K562 (cell line): ENCODE measurements around the gene IQCN. TPM values are rescaled to one million over a fixed set of nuclear protein-coding genes. Genes with fewer than 3 reads are reported as not detected.
A peak's percentile ranks its signal among the peaks of the same experiment; 100 is the strongest.

ENCODE experiments used
- CEBPG ChIP-seq, 3 experiments: fragments of 200-800 bp in 1 of 3; sonication (Bioruptor generic) in 1 of 3; sonication (generic) in 1 of 3; formaldehyde crosslinking in 1 of 3; IDR thresholded peaks in 2 of 3; conservative IDR thresholded peaks in 1 of 3; 2 replicates each; pipeline versions ENCODE4 v1.6.1 to v1.8.0; 2016 to 2022; ENCODE audit warnings: missing compliant biosample characterization in 2 of 3, missing genetic modification characterization in 2 of 3, mild to moderate bottlenecking in 1 of 3, missing genetic modification reagents in 1 of 3
- CXXC5 ChIP-seq: fragments of 250-450 bp; sonication (Bioruptor Pico); IDR thresholded peaks from 2 replicates; pipeline ENCODE4 v1.8.0; 2022; ENCODE audit warnings: inconsistent platforms, mild to moderate bottlenecking, moderate library complexity
- EP300 ChIP-seq: IDR thresholded peaks from 2 replicates; pipeline ENCODE4 v1.6.1; 2012; ENCODE audit warnings: low read length, improper control_type of control experiment
- ESRRA ChIP-seq: fragments of 450-650 bp; IDR thresholded peaks from 2 replicates; pipeline ENCODE4 v1.6.1; 2014; ENCODE audit warnings: low read depth, mild to moderate bottlenecking, moderate library complexity, borderline replicate concordance
- POLR3G ChIP-seq: IDR thresholded peaks from 2 replicates; pipeline ENCODE4 v1.6.1; 2011; ENCODE audit not compliant: insufficient read length, insufficient replicate concordance; ENCODE audit errors: extremely low read depth
- PURB ChIP-seq: sonication (generic); formaldehyde crosslinking; IDR thresholded peaks from 2 replicates; pipeline ENCODE4 v1.9.0; 2021; ENCODE audit warnings: low read depth, mild to moderate bottlenecking, missing genetic modification reagents
- RB1 ChIP-seq: fragments of 450-650 bp; IDR thresholded peaks from 2 replicates; pipeline ENCODE4 v1.6.1; 2017; ENCODE audit warnings: low read depth, mild to moderate bottlenecking
- STAG1 ChIP-seq: sonication (generic); formaldehyde crosslinking; IDR thresholded peaks from 2 replicates; pipeline ENCODE4 v1.5.0; 2020; ENCODE audit warnings: missing genetic modification reagents, borderline replicate concordance
- TBL1XR1 ChIP-seq, 2 experiments: IDR thresholded peaks; 2 replicates each; pipeline ENCODE4 v1.6.1; 2012; ENCODE audit warnings: improper control_type of control experiment in 2 of 2, low read length in 2 of 2, mild to moderate bottlenecking in 1 of 2
- ZFP36 ChIP-seq: fragments of 150-350 bp; IDR thresholded peaks from 2 replicates; pipeline ENCODE4 v1.6.1; 2018; ENCODE audit warnings: low read length, low read depth; ENCODE audit not compliant: partially characterized antibody
- ZNF384 ChIP-seq: IDR thresholded peaks from 2 replicates; pipeline ENCODE4 v1.6.1; 2012; ENCODE audit warnings: low read depth, low read length, improper control_type of control experiment
- polyA plus RNA-seq, 8 experiments: library from polyadenylated mRNA; depleted of rRNA in 4 of 8; stranded (reverse) in 5 of 8; unstranded in 3 of 8; fragments of >200 nt; fragmentation: Nextera tagmentation in 2 of 8; fragmentation: Illumina TruSeq in 1 of 8; extraction: Ambion mirVana in 2 of 8; extraction: Trizol in 1 of 8; gene quantifications; 2 replicates each; pipeline versions ENCODE4 v1.2.1 to v1.2.3, GENCODE V29; 2011 to 2014; ENCODE audit warnings: inconsistent platforms in 1 of 8, missing spikeins in 1 of 8
- total RNA-seq, 7 experiments: library from RNA; depleted of rRNA in 6 of 7; stranded (reverse); fragments of >200 nt in 6 of 7; fragmentation: Illumina TruSeq in 2 of 7; extraction: Trizol in 2 of 7; gene quantifications; 2 replicates each; pipeline versions ENCODE4 v1.2.1 to v1.2.3, GENCODE V29; 2011 to 2021; ENCODE audit warnings: low replicate concordance in 1 of 7
- TF ChIP-seq, protein P1 (sequence below), 2 experiments: fragments of 450-650 bp; formaldehyde crosslinking in 1 of 2; IDR thresholded peaks; 2 replicates each; pipeline versions ENCODE4 v1.4.0 to v1.6.1; 2014 to 2020; ENCODE audit warnings: mild to moderate bottlenecking in 2 of 2, borderline replicate concordance in 1 of 2, low read depth in 1 of 2
- TF ChIP-seq, protein P2 (sequence below), 3 experiments: IDR thresholded peaks in 2 of 3; conservative IDR thresholded peaks in 1 of 3; 2 replicates each; pipeline ENCODE4 v1.5.1; 2011 to 2012; ENCODE audit warnings: low read length in 3 of 3, mild to moderate bottlenecking in 3 of 3, control low read depth in 2 of 3, improper control_type of control experiment in 1 of 3, inconsistent platforms in 1 of 3, low read depth in 1 of 3, mixed read lengths in 1 of 3, moderate library complexity in 1 of 3; ENCODE audit not compliant: insufficient read depth in 2 of 3
- TF ChIP-seq, protein P3 (sequence below): fragments of 450-650 bp; formaldehyde crosslinking; IDR thresholded peaks from 2 replicates; pipeline ENCODE4 v1.4.0; 2020; ENCODE audit warnings: mild to moderate bottlenecking, moderate library complexity

Gene IQCN
- total and polyA plus RNA-seq, 9 of the 15 experiments (the other 6 are each of a cell fraction or from before 2014, with no cell fraction given), result 0.01 to 0.07 (median 0.04) TPM; not detected in 3

DNA sequence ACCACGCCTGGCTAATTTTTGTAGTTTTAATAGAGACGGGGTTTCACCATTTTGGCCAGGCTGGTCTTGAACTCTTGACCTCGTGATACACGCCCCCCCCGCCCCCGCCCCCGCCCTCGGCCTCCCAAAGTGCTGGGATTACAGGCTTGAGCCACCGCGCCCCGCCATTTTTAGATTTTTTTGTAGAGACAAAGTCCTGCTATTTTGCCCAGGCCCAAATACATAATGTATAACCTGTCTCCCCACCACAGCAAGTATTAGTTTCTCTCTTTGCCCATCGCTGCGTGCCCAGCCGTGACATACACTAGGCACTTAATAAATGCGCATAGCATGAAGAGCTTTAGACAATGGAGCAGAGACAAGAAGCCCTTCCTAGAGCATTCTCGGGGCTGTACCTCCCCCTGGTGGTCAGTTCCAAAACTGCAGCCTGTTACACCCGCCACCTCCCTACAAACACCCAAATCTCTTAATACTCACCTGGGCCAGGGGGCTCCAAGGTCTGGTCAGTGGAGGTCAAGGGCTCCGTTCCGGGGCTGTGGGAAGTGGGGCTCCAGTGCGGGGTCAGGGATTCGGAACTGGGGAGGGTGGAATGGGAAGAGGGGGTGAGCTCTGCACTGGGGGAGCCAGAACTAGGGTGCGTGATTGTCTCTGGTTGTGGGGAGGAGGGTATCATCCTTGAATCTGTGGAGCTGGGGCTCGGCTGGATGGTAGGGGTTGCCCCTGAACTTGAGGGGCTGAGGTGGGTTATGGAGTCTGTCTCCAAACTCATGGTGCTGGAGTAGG is 22.5 kb downstream of the IQCN start (continued):
- TF ChIP-seq, protein P1, sequence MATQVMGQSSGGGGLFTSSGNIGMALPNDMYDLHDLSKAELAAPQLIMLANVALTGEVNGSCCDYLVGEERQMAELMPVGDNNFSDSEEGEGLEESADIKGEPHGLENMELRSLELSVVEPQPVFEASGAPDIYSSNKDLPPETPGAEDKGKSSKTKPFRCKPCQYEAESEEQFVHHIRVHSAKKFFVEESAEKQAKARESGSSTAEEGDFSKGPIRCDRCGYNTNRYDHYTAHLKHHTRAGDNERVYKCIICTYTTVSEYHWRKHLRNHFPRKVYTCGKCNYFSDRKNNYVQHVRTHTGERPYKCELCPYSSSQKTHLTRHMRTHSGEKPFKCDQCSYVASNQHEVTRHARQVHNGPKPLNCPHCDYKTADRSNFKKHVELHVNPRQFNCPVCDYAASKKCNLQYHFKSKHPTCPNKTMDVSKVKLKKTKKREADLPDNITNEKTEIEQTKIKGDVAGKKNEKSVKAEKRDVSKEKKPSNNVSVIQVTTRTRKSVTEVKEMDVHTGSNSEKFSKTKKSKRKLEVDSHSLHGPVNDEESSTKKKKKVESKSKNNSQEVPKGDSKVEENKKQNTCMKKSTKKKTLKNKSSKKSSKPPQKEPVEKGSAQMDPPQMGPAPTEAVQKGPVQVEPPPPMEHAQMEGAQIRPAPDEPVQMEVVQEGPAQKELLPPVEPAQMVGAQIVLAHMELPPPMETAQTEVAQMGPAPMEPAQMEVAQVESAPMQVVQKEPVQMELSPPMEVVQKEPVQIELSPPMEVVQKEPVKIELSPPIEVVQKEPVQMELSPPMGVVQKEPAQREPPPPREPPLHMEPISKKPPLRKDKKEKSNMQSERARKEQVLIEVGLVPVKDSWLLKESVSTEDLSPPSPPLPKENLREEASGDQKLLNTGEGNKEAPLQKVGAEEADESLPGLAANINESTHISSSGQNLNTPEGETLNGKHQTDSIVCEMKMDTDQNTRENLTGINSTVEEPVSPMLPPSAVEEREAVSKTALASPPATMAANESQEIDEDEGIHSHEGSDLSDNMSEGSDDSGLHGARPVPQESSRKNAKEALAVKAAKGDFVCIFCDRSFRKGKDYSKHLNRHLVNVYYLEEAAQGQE (IDR thresholded peaks at IDR 0.05; ENCODE audit: borderline replicate concordance), result peak; percentile 95
- TF ChIP-seq, protein P1 (CRISPR knock-in tag; IDR thresholded peaks at IDR 0.05; ENCODE audit: low read depth), result no peak
- TF ChIP-seq, protein P2, sequence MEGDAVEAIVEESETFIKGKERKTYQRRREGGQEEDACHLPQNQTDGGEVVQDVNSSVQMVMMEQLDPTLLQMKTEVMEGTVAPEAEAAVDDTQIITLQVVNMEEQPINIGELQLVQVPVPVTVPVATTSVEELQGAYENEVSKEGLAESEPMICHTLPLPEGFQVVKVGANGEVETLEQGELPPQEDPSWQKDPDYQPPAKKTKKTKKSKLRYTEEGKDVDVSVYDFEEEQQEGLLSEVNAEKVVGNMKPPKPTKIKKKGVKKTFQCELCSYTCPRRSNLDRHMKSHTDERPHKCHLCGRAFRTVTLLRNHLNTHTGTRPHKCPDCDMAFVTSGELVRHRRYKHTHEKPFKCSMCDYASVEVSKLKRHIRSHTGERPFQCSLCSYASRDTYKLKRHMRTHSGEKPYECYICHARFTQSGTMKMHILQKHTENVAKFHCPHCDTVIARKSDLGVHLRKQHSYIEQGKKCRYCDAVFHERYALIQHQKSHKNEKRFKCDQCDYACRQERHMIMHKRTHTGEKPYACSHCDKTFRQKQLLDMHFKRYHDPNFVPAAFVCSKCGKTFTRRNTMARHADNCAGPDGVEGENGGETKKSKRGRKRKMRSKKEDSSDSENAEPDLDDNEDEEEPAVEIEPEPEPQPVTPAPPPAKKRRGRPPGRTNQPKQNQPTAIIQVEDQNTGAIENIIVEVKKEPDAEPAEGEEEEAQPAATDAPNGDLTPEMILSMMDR (IDR thresholded peaks at IDR 0.05 in 2 of 3, conservative IDR thresholded peaks at IDR 0.05 in 1 of 3; ENCODE audit: insufficient read depth in 2 of 3, low read depth in 1 of 3, low read length in 3 of 3), result peak; percentile 89 to 95 (median 94)
- peak; percentile 88 for TF ChIP-seq STAG1 (CRISPR knock-in tag)
- TF ChIP-seq PURB (CRISPR knock-in tag), result no peak
- 0 out of 2 replicates have a peak, but pooled peaks have one; percentile 18 for TF ChIP-seq ZNF384
- no peak for TF ChIP-seq CEBPG (CRISPR knock-in tag; IDR thresholded peaks at IDR 0.05)
- TF ChIP-seq CEBPG (tag; conservative IDR thresholded peaks at IDR 0.05 in 1 of 2, IDR thresholded peaks at IDR 0.05 in 1 of 2), result no peak
- TF ChIP-seq ESRRA, result peak; percentile 48; the same call in 1 of the 2 replicates
- 0 out of 2 replicates have a peak, but pooled peaks have one; percentile 20 for TF ChIP-seq CXXC5 (CRISPR knock-in tag)
- peak; percentile 70 for TF ChIP-seq ZFP36
- no peak for TF ChIP-seq POLR3G
- TF ChIP-seq TBL1XR1 (IDR thresholded peaks at IDR 0.05; ENCODE audit: low read length in 2 of 2), result peak in 1 of 2 experiments; percentile 37; a peak in 1 of 4 replicates
- TF ChIP-seq EP300, result 0 out of 2 replicates have a peak, but pooled peaks have one; percentile 7
- TF ChIP-seq, protein P3, sequence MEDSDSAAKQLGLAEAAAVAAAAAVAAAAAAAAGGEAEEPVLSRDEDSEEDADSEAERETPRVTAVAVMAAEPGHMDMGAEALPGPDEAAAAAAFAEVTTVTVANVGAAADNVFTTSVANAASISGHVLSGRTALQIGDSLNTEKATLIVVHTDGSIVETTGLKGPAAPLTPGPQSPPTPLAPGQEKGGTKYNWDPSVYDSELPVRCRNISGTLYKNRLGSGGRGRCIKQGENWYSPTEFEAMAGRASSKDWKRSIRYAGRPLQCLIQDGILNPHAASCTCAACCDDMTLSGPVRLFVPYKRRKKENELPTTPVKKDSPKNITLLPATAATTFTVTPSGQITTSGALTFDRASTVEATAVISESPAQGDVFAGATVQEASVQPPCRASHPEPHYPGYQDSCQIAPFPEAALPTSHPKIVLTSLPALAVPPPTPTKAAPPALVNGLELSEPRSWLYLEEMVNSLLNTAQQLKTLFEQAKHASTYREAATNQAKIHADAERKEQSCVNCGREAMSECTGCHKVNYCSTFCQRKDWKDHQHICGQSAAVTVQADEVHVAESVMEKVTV, result peak; percentile 95
- 0 out of 2 replicates have a peak, but pooled peaks have one; percentile 27 for TF ChIP-seq RB1
